ENCODE results near the gene PDE6A.

Gene PDE6A

GRCh38 chr5:149938791-149939358 lies 5.7 kb downstream of the PDE6A start:
- peaks cover 0 to 2% of the 10 kb centered on the region in 2 donors for H3K27me3 ChIP-seq (ENCODE audit: control insufficient read depth in 1 of 2, insufficient read depth in 2 of 2, low read length in 2 of 2)
- H3K4me3 ChIP-seq (ENCODE audit: low read length in 2 of 2) = no peak overlapping the region
- H3K27ac ChIP-seq (ENCODE audit: low read length) = no peak overlapping the region
- H3K36me3 ChIP-seq (ENCODE audit: control insufficient read depth in 2 of 2, insufficient read depth in 2 of 2, low read length in 2 of 2) = no peaks in the 10 kb centered on the region
- no peak overlapping the region for H3K9ac ChIP-seq (ENCODE audit: low read length in 2 of 2)
- H3K4me1 ChIP-seq (ENCODE audit: control insufficient read depth, insufficient read depth, low read length) = no peaks in the 10 kb centered on the region
- no peaks in the 10 kb centered on the region for H3K9me3 ChIP-seq (ENCODE audit: control insufficient read depth in 2 of 2, low read length in 2 of 2)

- no peaks in the 10 kb centered on the region for H3K9me3 ChIP-seq (ENCODE audit: control insufficient read depth in 2 of 2, low read length in 2 of 2)
- no peaks in the 10 kb centered on the region for H3K4me1 ChIP-seq (ENCODE audit: control insufficient read depth, insufficient read depth, low read length)
- H3K36me3 ChIP-seq (ENCODE audit: control insufficient read depth in 2 of 2, insufficient read depth in 2 of 2, low read length in 2 of 2) = no peaks in the 10 kb centered on the region
- H3K27me3 ChIP-seq (ENCODE audit: control insufficient read depth in 1 of 2, insufficient read depth in 2 of 2, low read length in 2 of 2) = peaks cover 0 to 2% of the 10 kb centered on the region in 2 donors
- no peak overlapping the region for H3K27ac ChIP-seq (ENCODE audit: low read length)
- H3K9ac ChIP-seq (ENCODE audit: low read length in 2 of 2) = no peak overlapping the region
- H3K4me3 ChIP-seq (ENCODE audit: low read length in 2 of 2) = no peak overlapping the region
Observed at GRCh38 chr5:149938279-149938678, 6.3 kb downstream of the PDE6A start.

GRCh38 chr5:149937610-149938009 lies 7.0 kb downstream of the PDE6A start:
- Histone ChIP-seq H3K4me1 (ENCODE audit: control insufficient read depth, insufficient read depth, low read length) (no peaks in the 10 kb centered on the region), H3K27ac (ENCODE audit: low read length) (no peak overlapping the region), H3K9me3 (ENCODE audit: control insufficient read depth in 2 of 2, low read length in 2 of 2) (no peaks in the 10 kb centered on the region), H3K9ac (ENCODE audit: low read length in 2 of 2) (no peak overlapping the region), H3K4me3 (ENCODE audit: low read length in 2 of 2) (no peak overlapping the region), H3K27me3 (ENCODE audit: control insufficient read depth in 1 of 2, insufficient read depth in 2 of 2, low read length in 2 of 2) (peaks cover 2% of the 10 kb centered on the region in 2 donors), H3K36me3 (ENCODE audit: control insufficient read depth in 2 of 2, insufficient read depth in 2 of 2, low read length in 2 of 2) (no peaks in the 10 kb centered on the region)

GRCh38 chr5:149936700-149937091 lies 7.9 kb downstream of the PDE6A start:
- H3K4me3 ChIP-seq (ENCODE audit: low read length in 2 of 2) = no peak overlapping the region
- no peaks in the 10 kb centered on the region for H3K36me3 ChIP-seq (ENCODE audit: control insufficient read depth in 2 of 2, insufficient read depth in 2 of 2, low read length in 2 of 2)
- H3K27ac ChIP-seq (ENCODE audit: low read length) = no peak overlapping the region
- H3K9ac ChIP-seq (ENCODE audit: low read length in 2 of 2) = no peak overlapping the region
- peaks cover 2 to 4% of the 10 kb centered on the region in 2 donors for H3K27me3 ChIP-seq (ENCODE audit: control insufficient read depth in 1 of 2, insufficient read depth in 2 of 2, low read length in 2 of 2)
- no peaks in the 10 kb centered on the region for H3K4me1 ChIP-seq (ENCODE audit: control insufficient read depth, insufficient read depth, low read length)
- H3K9me3 ChIP-seq (ENCODE audit: control insufficient read depth in 2 of 2, low read length in 2 of 2) = no peaks in the 10 kb centered on the region

GRCh38 chr5:149936044-149936699 lies 8.4 kb downstream of the PDE6A start:
- H3K4me1 ChIP-seq (ENCODE audit: control insufficient read depth, insufficient read depth, low read length) = no peaks in the 10 kb centered on the region
- no peaks in the 10 kb centered on the region for H3K9me3 ChIP-seq (ENCODE audit: control insufficient read depth in 2 of 2, low read length in 2 of 2)
- peaks cover 2 to 4% of the 10 kb centered on the region in 2 donors for H3K27me3 ChIP-seq (ENCODE audit: control insufficient read depth in 1 of 2, insufficient read depth in 2 of 2, low read length in 2 of 2)
- H3K4me3 ChIP-seq (ENCODE audit: low read length in 2 of 2) = no peak overlapping the region
- H3K9ac ChIP-seq (ENCODE audit: low read length in 2 of 2) = no peak overlapping the region
- no peak overlapping the region for H3K27ac ChIP-seq (ENCODE audit: low read length)
- H3K36me3 ChIP-seq (ENCODE audit: control insufficient read depth in 2 of 2, insufficient read depth in 2 of 2, low read length in 2 of 2) = no peaks in the 10 kb centered on the region

- no peak overlapping the region for H3K9ac ChIP-seq (ENCODE audit: low read length in 2 of 2)
- H3K27ac ChIP-seq (ENCODE audit: low read length) = no peak overlapping the region
- H3K4me1 ChIP-seq (ENCODE audit: control insufficient read depth, insufficient read depth, low read length) = no peaks in the 10 kb centered on the region
Observed at GRCh38 chr5:149935431-149935901, 9.1 kb downstream of the PDE6A start.

GRCh38 chr5:149932445-149933350 lies 11.9 kb downstream of the PDE6A start:
- no peaks in the 10 kb centered on the region for H3K4me1 ChIP-seq (ENCODE audit: control insufficient read depth, insufficient read depth, low read length)
- H3K27ac ChIP-seq (ENCODE audit: low read length) = no peak overlapping the region
- no peak overlapping the region for H3K4me3 ChIP-seq (ENCODE audit: low read length in 2 of 2)
- H3K36me3 ChIP-seq (ENCODE audit: control insufficient read depth in 2 of 2, insufficient read depth in 2 of 2, low read length in 2 of 2) = no peaks in the 10 kb centered on the region
- peaks cover 2 to 4% of the 10 kb centered on the region in 2 donors for H3K27me3 ChIP-seq (ENCODE audit: control insufficient read depth in 1 of 2, insufficient read depth in 2 of 2, low read length in 2 of 2)
- H3K9me3 ChIP-seq (ENCODE audit: control insufficient read depth in 2 of 2, low read length in 2 of 2) = no peaks in the 10 kb centered on the region
- no peak overlapping the region for H3K9ac ChIP-seq (ENCODE audit: low read length in 2 of 2)

More at GRCh38 chr5:149935431-149935901, 9.1 kb downstream of the PDE6A start:
- peaks cover 2 to 4% of the 10 kb centered on the region in 2 donors for H3K27me3 ChIP-seq (ENCODE audit: control insufficient read depth in 1 of 2, insufficient read depth in 2 of 2, low read length in 2 of 2)
- no peak overlapping the region for H3K4me3 ChIP-seq (ENCODE audit: low read length in 2 of 2)
- no peaks in the 10 kb centered on the region for H3K36me3 ChIP-seq (ENCODE audit: control insufficient read depth in 2 of 2, insufficient read depth in 2 of 2, low read length in 2 of 2)
- H3K9me3 ChIP-seq (ENCODE audit: control insufficient read depth in 2 of 2, low read length in 2 of 2) = no peaks in the 10 kb centered on the region

- Histone ChIP-seq H3K4me1 (ENCODE audit: control insufficient read depth, insufficient read depth, low read length) (no peaks in the 10 kb centered on the region), H3K4me3 (ENCODE audit: low read length in 2 of 2) (no peak overlapping the region), H3K27ac (ENCODE audit: low read length) (no peak overlapping the region), H3K9me3 (ENCODE audit: control insufficient read depth in 2 of 2, low read length in 2 of 2) (no peaks in the 10 kb centered on the region), H3K36me3 (ENCODE audit: control insufficient read depth in 2 of 2, insufficient read depth in 2 of 2, low read length in 2 of 2) (no peaks in the 10 kb centered on the region), H3K27me3 (ENCODE audit: control insufficient read depth in 1 of 2, insufficient read depth in 2 of 2, low read length in 2 of 2) (peaks cover 1 to 4% of the 10 kb centered on the region in 2 donors), H3K9ac (ENCODE audit: low read length in 2 of 2) (no peak overlapping the region)
Observed at GRCh38 chr5:149931992-149932436, 12.6 kb downstream of the PDE6A start.

GRCh38 chr5:149930749-149931574 lies 13.6 kb downstream of the PDE6A start:
- no peak overlapping the region for H3K4me3 ChIP-seq (ENCODE audit: low read length in 2 of 2)
- no peak overlapping the region for H3K27ac ChIP-seq (ENCODE audit: low read length)

More at GRCh38 chr5:149930749-149931574, 13.6 kb downstream of the PDE6A start:
- no peaks in the 10 kb centered on the region for H3K4me1 ChIP-seq (ENCODE audit: control insufficient read depth, insufficient read depth, low read length)
- no peaks in the 10 kb centered on the region for H3K36me3 ChIP-seq (ENCODE audit: control insufficient read depth in 2 of 2, insufficient read depth in 2 of 2, low read length in 2 of 2)
- no peaks in the 10 kb centered on the region for H3K9me3 ChIP-seq (ENCODE audit: control insufficient read depth in 2 of 2, low read length in 2 of 2)
- no peak overlapping the region for H3K9ac ChIP-seq (ENCODE audit: low read length in 2 of 2)
- H3K27me3 ChIP-seq (ENCODE audit: control insufficient read depth in 1 of 2, insufficient read depth in 2 of 2, low read length in 2 of 2) = peaks cover 0 to 4% of the 10 kb centered on the region in 2 donors

Measured in stomach smooth muscle (tissue), 2 donors.